ENCODE data around the gene DYNLT2.

DYNLT2 gene

GRCh38 chr6:169785566-169785965 lies 34.2 kb upstream of the DYNLT2 start:
- no peak for TF ChIP-seq MYC (IDR thresholded peaks at IDR 0.05; ENCODE audit: low read depth, low read length)
- no peak for TF ChIP-seq MAX (IDR thresholded peaks at IDR 0.05; ENCODE audit: low read depth, low read length)
- no peak for TF ChIP-seq CTCF (IDR thresholded peaks at IDR 0.05; ENCODE audit: low read depth, low read length)
- no peak overlapping the region for H3K4me3 ChIP-seq (ENCODE audit: low read depth, low read length)

GRCh38 chr6:169784821-169785340 lies 33.5 kb upstream of the DYNLT2 start:
- no peak overlapping the region for H3K4me3 ChIP-seq (ENCODE audit: low read depth, low read length)
- no peak for DNase-seq (ENCODE audit: low read depth)
- TF ChIP-seq MAX (IDR thresholded peaks at IDR 0.05; ENCODE audit: low read depth, low read length), result no peak

More at GRCh38 chr6:169785566-169785965, 34.2 kb upstream of the DYNLT2 start:
- no peak for DNase-seq (ENCODE audit: low read depth)

- no peak overlapping the region for H3K4me3 ChIP-seq (ENCODE audit: low read depth, low read length)
- DNase-seq (ENCODE audit: low read depth), result no peak
- TF ChIP-seq POLR2A (IDR thresholded peaks at IDR 0.05; ENCODE audit: extremely low read depth, insufficient read length) (no peak), MAX (IDR thresholded peaks at IDR 0.05; ENCODE audit: low read depth, low read length) (no peak), CTCF (IDR thresholded peaks at IDR 0.05; ENCODE audit: low read depth, low read length) (no peak), MYC (IDR thresholded peaks at IDR 0.05; ENCODE audit: low read depth, low read length) (no peak)
Measured at GRCh38 chr6:169783971-169784820, 32.8 kb upstream of the DYNLT2 start.

- TF ChIP-seq POLR2A (IDR thresholded peaks at IDR 0.05; ENCODE audit: extremely low read depth, insufficient read length), result no peak
- TF ChIP-seq MYC (IDR thresholded peaks at IDR 0.05; ENCODE audit: low read depth, low read length), result no peak
- no peak for TF ChIP-seq MAX (IDR thresholded peaks at IDR 0.05; ENCODE audit: low read depth, low read length)
- TF ChIP-seq CTCF (IDR thresholded peaks at IDR 0.05; ENCODE audit: low read depth, low read length), result no peak
- H3K4me3 ChIP-seq (ENCODE audit: low read depth, low read length), result no peak overlapping the region
- DNase-seq (ENCODE audit: low read depth), result no peak
Measured at GRCh38 chr6:169783401-169783800, 32.0 kb upstream of the DYNLT2 start.

GRCh38 chr6:169782966-169783365 lies 31.6 kb upstream of the DYNLT2 start:
- H3K4me3 ChIP-seq (ENCODE audit: low read depth, low read length), result no peak overlapping the region
- DNase-seq (ENCODE audit: low read depth), result no peak
- TF ChIP-seq CTCF (IDR thresholded peaks at IDR 0.05; ENCODE audit: low read depth, low read length) (no peak), MYC (IDR thresholded peaks at IDR 0.05; ENCODE audit: low read depth, low read length) (no peak), MAX (IDR thresholded peaks at IDR 0.05; ENCODE audit: low read depth, low read length) (no peak), POLR2A (IDR thresholded peaks at IDR 0.05; ENCODE audit: extremely low read depth, insufficient read length) (no peak)

GRCh38 chr6:169780571-169781091 lies 29.3 kb upstream of the DYNLT2 start:
- no peak for DNase-seq (ENCODE audit: low read depth)
- no peak overlapping the region for H3K4me3 ChIP-seq (ENCODE audit: low read depth, low read length)
- TF ChIP-seq MAX (IDR thresholded peaks at IDR 0.05; ENCODE audit: low read depth, low read length), result no peak

Measured in NB4 (cell line).